GM18502 (cell line): ENCODE results near the gene MAP4.
"Not testable (repeated sequence)": the region's sequence is repeated elsewhere in the genome, so short reads cannot be mapped to it uniquely, and the experiment has no call there.

Experiments
- ATAC-seq: cut with Tn5 transposase; IDR thresholded peaks from one replicate; pipeline ENCODE4 v1.9.1; 2021; ENCODE audit warnings: mild to moderate bottlenecking; ENCODE audit not compliant: unreplicated experiment, poor library complexity

The MAP4 gene

GRCh38 chr3:47849699-47850563, 166.3 kb downstream of the MAP4 start:
- ATAC-seq, result no peak

GRCh38 chr3:47849186-47849698, 167.0 kb downstream of the MAP4 start:
- ATAC-seq, result no peak

GRCh38 chr3:47848599-47849117, 167.6 kb downstream of the MAP4 start:
- ATAC-seq, result no peak

- no peak for ATAC-seq
Observed at GRCh38 chr3:47847801-47848518, 168.3 kb downstream of the MAP4 start.

- ATAC-seq, result no peak
Observed at GRCh38 chr3:47847260-47847659, 169.0 kb downstream of the MAP4 start.

- no peak for ATAC-seq
Observed at GRCh38 chr3:47846880-47847248, 169.4 kb downstream of the MAP4 start.

- no peak for ATAC-seq
Observed at GRCh38 chr3:47846186-47846879, 169.9 kb downstream of the MAP4 start.

- no peak for ATAC-seq
Observed at GRCh38 chr3:47841786-47842349, 174.3 kb downstream of the MAP4 start.

GRCh38 chr3:47838503-47838902, 177.7 kb downstream of the MAP4 start:
- no peak for ATAC-seq

GRCh38 chr3:47836986-47837385, 179.2 kb downstream of the MAP4 start:
- no peak for ATAC-seq

- ATAC-seq, result not testable (repeated sequence)
Observed at GRCh38 chr3:47829482-47829881, 186.7 kb downstream of the MAP4 start.

- no peak for ATAC-seq
Observed at GRCh38 chr3:47825590-47825989, 190.6 kb downstream of the MAP4 start.

- ATAC-seq, result peak; percentile 93
Observed at GRCh38 chr3:47824541-47825473, 191.4 kb downstream of the MAP4 start.

- no peak for ATAC-seq
Observed at GRCh38 chr3:47817609-47818008, 198.6 kb downstream of the MAP4 start.

- ATAC-seq, result no peak
Observed at GRCh38 chr3:47813551-47814177, 202.6 kb downstream of the MAP4 start.

GRCh38 chr3:47804577-47804976, 211.6 kb downstream of the MAP4 start:
- no peak for ATAC-seq

GRCh38 chr3:47803480-47804025, 212.7 kb downstream of the MAP4 start:
- no peak for ATAC-seq

GRCh38 chr3:47802734-47803479, 213.3 kb downstream of the MAP4 start, which contains the start of gene DHX30:
Gene DHX30, plus strand, starts transcription at chr3:47803138. Its CDS starts 7,546 bp downstream, at chr3:47810684.
- peak; percentile 86 for ATAC-seq
